GM23338 (cell line): ENCODE results near the gene DPH1. TPM values are rescaled to one million over a fixed set of nuclear protein-coding genes. Genes with fewer than 3 reads are reported as not detected.

ENCODE experiments used
- ATAC-seq: fragments of 200-7000 bp; cut with Tn5 transposase; 3 replicates; pipeline ENCODE4 v1.9.1; 2020
- DNase-seq: peaks from one replicate; pipeline ENCODE4 v3.0.0-alpha.2; 2015; ENCODE audit warnings: low spot score
- H2AFZ ChIP-seq: fragments of 200-600 bp; sonication (generic); 2 replicates; pipeline ENCODE4 v1.8.0; 2016; ENCODE audit warnings: antibody characterized with exemption, mild to moderate bottlenecking, moderate library complexity
- H3F3A ChIP-seq: fragments of 200-600 bp; sonication (generic); replicated peaks from 2 replicates; pipeline ENCODE4 v1.8.0; 2017; ENCODE audit warnings: antibody characterized with exemption, mixed run types, low read depth
- H3K27ac ChIP-seq: fragments of 200-600 bp; sonication (generic); 2 replicates; pipeline ENCODE4 v1.6.1; 2016; ENCODE audit warnings: low read depth
- H3K27me3 ChIP-seq: fragments of 200-600 bp; sonication (generic); 2 replicates; pipeline ENCODE4 v1.8.0; 2016; ENCODE audit warnings: mild to moderate bottlenecking, mixed run types, moderate library complexity; ENCODE audit not compliant: insufficient read depth
- H3K36me3 ChIP-seq: fragments of 200-600 bp; sonication (generic); 2 replicates; pipeline ENCODE4 v1.8.0; 2016; ENCODE audit warnings: mild to moderate bottlenecking; ENCODE audit not compliant: insufficient read depth
- H3K4me1 ChIP-seq: fragments of 200-600 bp; sonication (generic); 2 replicates; pipeline ENCODE4 v1.8.0; 2016; ENCODE audit warnings: mild to moderate bottlenecking, moderate library complexity; ENCODE audit not compliant: insufficient read depth
- H3K4me2 ChIP-seq: fragments of 200-600 bp; sonication (generic); 2 replicates; pipeline ENCODE4 v1.7.1; 2017; ENCODE audit warnings: mixed run types
- H3K4me3 ChIP-seq: fragments of 200-600 bp; sonication (generic); 2 replicates; pipeline ENCODE4 v1.6.1; 2016; ENCODE audit warnings: mixed run types
- H3K79me2 ChIP-seq: fragments of 200-600 bp; sonication (generic); replicated peaks from 2 replicates; pipeline ENCODE4 v1.8.0; 2017; ENCODE audit warnings: mild to moderate bottlenecking; ENCODE audit not compliant: insufficient read depth
- H3K9me2 ChIP-seq: fragments of 200-600 bp; sonication (generic); 2 replicates; pipeline ENCODE4 v1.8.0; 2017; ENCODE audit not compliant: insufficient read depth
- H4K20me1 ChIP-seq: fragments of 200-600 bp; sonication (generic); replicated peaks from 2 replicates; pipeline ENCODE4 v1.8.0; 2017; ENCODE audit warnings: mild to moderate bottlenecking; ENCODE audit not compliant: insufficient read depth
- H3K27ac Mint-ChIP-seq: 2 replicates; pipeline ENCODE4 v1.8.0; 2020; ENCODE audit warnings: inconsistent platforms, mild to moderate bottlenecking, moderate library complexity, mixed read lengths
- H3K27me3 Mint-ChIP-seq: 3 replicates; pipeline ENCODE4 v1.8.0; 2022; ENCODE audit warnings: low read depth, mild to moderate bottlenecking, moderate library complexity, mixed read lengths, inconsistent platforms; ENCODE audit not compliant: insufficient read depth, poor library complexity
- H3K36me3 Mint-ChIP-seq: 3 replicates; pipeline ENCODE4 v1.8.0; 2021; ENCODE audit warnings: low read depth, mild to moderate bottlenecking, inconsistent platforms, moderate library complexity, mixed read lengths
- H3K4me1 Mint-ChIP-seq: 3 replicates; pipeline ENCODE4 v1.8.0; 2020; ENCODE audit warnings: mild to moderate bottlenecking, inconsistent platforms, mixed read lengths
- H3K4me3 Mint-ChIP-seq: 3 replicates; pipeline ENCODE4 v1.8.0; 2021; ENCODE audit warnings: moderate library complexity, mild to moderate bottlenecking, inconsistent platforms, mixed read lengths
- H3K9me3 Mint-ChIP-seq: 3 replicates; pipeline ENCODE4 v1.8.0; 2020; ENCODE audit warnings: moderate library complexity, mild to moderate bottlenecking, inconsistent platforms, mixed read lengths
- JUNB ChIP-seq: IDR thresholded peaks from one replicate; pipeline ENCODE4 v1.6.1; 2016; ENCODE audit warnings: antibody characterized with exemption; ENCODE audit not compliant: unreplicated experiment
- NANOG ChIP-seq: IDR thresholded peaks from 2 replicates; pipeline ENCODE4 v1.6.1; 2016; ENCODE audit warnings: antibody characterized with exemption, borderline replicate concordance
- POLR2AphosphoS5 ChIP-seq: IDR thresholded peaks from 2 replicates; pipeline ENCODE4 v1.6.1; 2016; ENCODE audit warnings: antibody characterized with exemption, low read depth
- STAT1 ChIP-seq: IDR thresholded peaks from one replicate; pipeline ENCODE4 v1.6.1; 2016; ENCODE audit warnings: antibody characterized with exemption; ENCODE audit not compliant: unreplicated experiment
- polyA plus RNA-seq: library from polyadenylated mRNA; unstranded; fragments of >200 nt; fragmentation: Nextera tagmentation; extraction: Ambion mirVana; gene quantifications from 2 replicates; pipeline ENCODE4 v1.2.1, GENCODE V29; 2016
- total RNA-seq: library from RNA; depleted of rRNA; stranded (reverse); fragments of >200 nt; shearing (Covaris generic); gene quantifications from 2 replicates; pipeline ENCODE4 v1.2.3, GENCODE V29; 2014
- TF ChIP-seq, protein P1 (sequence below): fragments of 250-450 bp; sonication (Bioruptor Pico); IDR thresholded peaks from 2 replicates; pipeline ENCODE4 v1.5.0; 2020; ENCODE audit warnings: mild to moderate bottlenecking, moderate library complexity
- TF ChIP-seq, protein P2 (sequence below): IDR thresholded peaks from one replicate; pipeline ENCODE4 v1.6.1; 2018; ENCODE audit warnings: antibody characterized with exemption; ENCODE audit not compliant: unreplicated experiment

DPH1 gene
- total and polyA plus RNA-seq, 2 experiments from 2014 or later: 11.8 to 28.2 TPM

DNA sequence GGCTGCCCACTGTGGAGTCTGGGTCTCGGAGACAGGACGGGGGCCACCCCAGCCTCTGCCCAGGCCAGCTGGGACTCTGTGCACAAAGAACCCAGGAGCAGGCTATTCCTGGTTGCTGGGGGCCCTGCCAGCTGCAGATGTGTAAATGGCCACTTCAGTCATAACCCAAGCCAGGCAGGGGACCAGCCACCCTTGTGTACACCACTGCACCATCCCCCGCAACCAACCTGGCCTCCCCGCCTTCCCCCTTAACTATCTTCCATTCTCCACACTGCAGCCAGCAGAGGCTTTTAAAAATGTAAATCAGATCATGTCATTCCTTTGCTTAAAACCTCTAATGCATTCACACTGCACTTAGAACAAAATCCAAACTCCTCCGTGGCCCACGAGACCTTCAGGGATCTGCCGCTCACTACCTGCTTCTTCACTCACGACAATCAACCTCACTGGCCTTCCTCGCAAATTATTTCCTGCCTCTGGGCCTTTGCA is 33.1 kb upstream of the DPH1 start:
- Histone ChIP-seq H4K20me1 (no peaks in the 10 kb centered on the region), H3K27ac (no peak overlapping the region), H3F3A (no peaks in the 10 kb centered on the region), H3K27me3 (peaks cover 33% of the 10 kb centered on the region), H2AFZ (peak overlapping the region; percentile 72; the same call in 1 of the 2 replicates), H3K36me3 (no peaks in the 10 kb centered on the region), H3K4me3 (no peak overlapping the region), H3K9me2 (no peaks in the 10 kb centered on the region), H3K4me2 (0 out of 2 replicates have a peak overlapping the region, but pooled peaks have one; percentile 78), H3K79me2 (no peaks in the 10 kb centered on the region), H3K4me1 (peaks cover 14% of the 10 kb centered on the region; the same call in 1 of the 2 replicates)
- ATAC-seq (no peak), DNase-seq (no peak)
- Mint-ChIP-seq H3K36me3 (no peaks in the 10 kb centered on the region), H3K27me3 (peaks cover 34% of the 10 kb centered on the region), H3K4me1 (peaks cover 31% of the 10 kb centered on the region), H3K27ac (no peak overlapping the region), H3K9me3 (no peaks in the 10 kb centered on the region), H3K4me3 (peak overlapping the region; percentile 41)
- TF ChIP-seq POLR2AphosphoS5: no peak
- TF ChIP-seq, protein P1, sequence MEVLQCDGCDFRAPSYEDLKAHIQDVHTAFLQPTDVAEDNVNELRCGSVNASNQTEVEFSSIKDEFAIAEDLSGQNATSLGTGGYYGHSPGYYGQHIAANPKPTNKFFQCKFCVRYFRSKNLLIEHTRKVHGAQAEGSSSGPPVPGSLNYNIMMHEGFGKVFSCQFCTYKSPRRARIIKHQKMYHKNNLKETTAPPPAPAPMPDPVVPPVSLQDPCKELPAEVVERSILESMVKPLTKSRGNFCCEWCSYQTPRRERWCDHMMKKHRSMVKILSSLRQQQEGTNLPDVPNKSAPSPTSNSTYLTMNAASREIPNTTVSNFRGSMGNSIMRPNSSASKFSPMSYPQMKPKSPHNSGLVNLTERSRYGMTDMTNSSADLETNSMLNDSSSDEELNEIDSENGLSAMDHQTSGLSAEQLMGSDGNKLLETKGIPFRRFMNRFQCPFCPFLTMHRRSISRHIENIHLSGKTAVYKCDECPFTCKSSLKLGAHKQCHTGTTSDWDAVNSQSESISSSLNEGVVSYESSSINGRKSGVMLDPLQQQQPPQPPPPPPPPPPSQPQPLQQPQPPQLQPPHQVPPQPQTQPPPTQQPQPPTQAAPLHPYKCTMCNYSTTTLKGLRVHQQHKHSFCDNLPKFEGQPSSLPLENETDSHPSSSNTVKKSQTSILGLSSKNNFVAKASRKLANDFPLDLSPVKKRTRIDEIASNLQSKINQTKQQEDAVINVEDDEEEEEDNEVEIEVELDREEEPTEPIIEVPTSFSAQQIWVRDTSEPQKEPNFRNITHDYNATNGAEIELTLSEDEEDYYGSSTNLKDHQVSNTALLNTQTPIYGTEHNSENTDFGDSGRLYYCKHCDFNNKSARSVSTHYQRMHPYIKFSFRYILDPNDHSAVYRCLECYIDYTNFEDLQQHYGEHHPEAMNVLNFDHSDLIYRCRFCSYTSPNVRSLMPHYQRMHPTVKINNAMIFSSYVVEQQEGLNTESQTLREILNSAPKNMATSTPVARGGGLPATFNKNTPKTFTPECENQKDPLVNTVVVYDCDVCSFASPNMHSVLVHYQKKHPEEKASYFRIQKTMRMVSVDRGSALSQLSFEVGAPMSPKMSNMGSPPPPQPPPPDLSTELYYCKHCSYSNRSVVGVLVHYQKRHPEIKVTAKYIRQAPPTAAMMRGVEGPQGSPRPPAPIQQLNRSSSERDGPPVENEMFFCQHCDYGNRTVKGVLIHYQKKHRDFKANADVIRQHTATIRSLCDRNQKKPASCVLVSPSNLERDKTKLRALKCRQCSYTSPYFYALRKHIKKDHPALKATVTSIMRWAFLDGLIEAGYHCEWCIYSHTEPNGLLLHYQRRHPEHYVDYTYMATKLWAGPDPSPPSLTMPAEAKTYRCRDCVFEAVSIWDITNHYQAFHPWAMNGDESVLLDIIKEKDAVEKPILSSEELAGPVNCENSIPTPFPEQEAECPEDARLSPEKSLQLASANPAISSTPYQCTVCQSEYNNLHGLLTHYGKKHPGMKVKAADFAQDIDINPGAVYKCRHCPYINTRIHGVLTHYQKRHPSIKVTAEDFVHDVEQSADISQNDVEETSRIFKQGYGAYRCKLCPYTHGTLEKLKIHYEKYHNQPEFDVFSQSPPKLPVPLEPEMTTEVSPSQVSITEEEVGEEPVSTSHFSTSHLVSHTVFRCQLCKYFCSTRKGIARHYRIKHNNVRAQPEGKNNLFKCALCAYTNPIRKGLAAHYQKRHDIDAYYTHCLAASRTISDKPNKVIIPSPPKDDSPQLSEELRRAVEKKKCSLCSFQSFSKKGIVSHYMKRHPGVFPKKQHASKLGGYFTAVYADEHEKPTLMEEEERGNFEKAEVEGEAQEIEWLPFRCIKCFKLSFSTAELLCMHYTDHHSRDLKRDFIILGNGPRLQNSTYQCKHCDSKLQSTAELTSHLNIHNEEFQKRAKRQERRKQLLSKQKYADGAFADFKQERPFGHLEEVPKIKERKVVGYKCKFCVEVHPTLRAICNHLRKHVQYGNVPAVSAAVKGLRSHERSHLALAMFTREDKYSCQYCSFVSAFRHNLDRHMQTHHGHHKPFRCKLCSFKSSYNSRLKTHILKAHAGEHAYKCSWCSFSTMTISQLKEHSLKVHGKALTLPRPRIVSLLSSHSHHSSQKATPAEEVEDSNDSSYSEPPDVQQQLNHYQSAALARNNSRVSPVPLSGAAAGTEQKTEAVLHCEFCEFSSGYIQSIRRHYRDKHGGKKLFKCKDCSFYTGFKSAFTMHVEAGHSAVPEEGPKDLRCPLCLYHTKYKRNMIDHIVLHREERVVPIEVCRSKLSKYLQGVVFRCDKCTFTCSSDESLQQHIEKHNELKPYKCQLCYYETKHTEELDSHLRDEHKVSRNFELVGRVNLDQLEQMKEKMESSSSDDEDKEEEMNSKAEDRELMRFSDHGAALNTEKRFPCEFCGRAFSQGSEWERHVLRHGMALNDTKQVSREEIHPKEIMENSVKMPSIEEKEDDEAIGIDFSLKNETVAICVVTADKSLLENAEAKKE: no peak

DNA sequence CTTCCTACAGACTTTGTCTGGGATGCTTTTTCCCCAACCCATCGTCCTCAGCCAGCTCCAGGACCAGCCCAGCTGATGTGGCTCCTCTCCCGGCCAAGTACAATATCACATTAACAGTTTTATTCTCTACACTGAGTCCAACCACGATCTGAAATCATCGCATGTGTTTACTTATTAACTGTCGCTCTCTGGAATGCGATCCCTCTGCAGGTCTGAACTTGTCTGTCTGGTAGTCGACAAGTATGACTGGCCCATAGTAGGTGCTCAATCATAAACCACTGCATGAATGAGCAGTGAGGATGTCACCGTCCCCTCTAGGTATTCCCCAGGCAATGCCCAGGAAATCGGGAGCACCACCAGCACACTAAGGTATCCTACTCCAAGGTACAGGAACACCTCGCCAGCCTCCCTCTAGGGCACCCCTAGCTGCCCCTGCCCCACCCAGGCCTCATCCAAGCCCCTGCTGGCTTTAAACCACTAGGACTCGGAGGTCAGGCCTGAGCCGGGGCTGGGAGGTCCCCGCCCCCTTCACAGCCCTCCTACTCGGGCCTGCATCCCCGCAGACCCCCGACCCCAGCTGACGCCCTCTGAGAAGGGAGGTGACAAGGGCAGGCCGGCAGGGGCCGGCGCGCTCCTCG is 32.5 kb upstream of the DPH1 start:
- Histone ChIP-seq H3K4me3 (peak overlapping the region; percentile 66), H3K36me3 (no peaks in the 10 kb centered on the region), H2AFZ (peak overlapping the region; percentile 72; the same call in 1 of the 2 replicates), H3K4me2 (peak overlapping the region; percentile 78), H3K79me2 (no peaks in the 10 kb centered on the region), H3K27ac (no peak overlapping the region), H3K27me3 (peaks cover 33% of the 10 kb centered on the region), H3F3A (no peaks in the 10 kb centered on the region), H3K9me2 (no peaks in the 10 kb centered on the region), H4K20me1 (no peaks in the 10 kb centered on the region), H3K4me1 (peaks cover 14% of the 10 kb centered on the region; the same call in 1 of the 2 replicates)
- Mint-ChIP-seq H3K36me3 (no peaks in the 10 kb centered on the region), H3K4me3 (peak overlapping the region; percentile 41), H3K27ac (no peak overlapping the region), H3K4me1 (peaks cover 31% of the 10 kb centered on the region), H3K27me3 (peaks cover 32% of the 10 kb centered on the region), H3K9me3 (no peaks in the 10 kb centered on the region)
- ATAC-seq: peak; percentile 54
- DNase-seq: peak; percentile 63
- TF ChIP-seq JUNB (no peak), STAT1 (no peak), NANOG (no peak)
- TF ChIP-seq, protein P2, sequence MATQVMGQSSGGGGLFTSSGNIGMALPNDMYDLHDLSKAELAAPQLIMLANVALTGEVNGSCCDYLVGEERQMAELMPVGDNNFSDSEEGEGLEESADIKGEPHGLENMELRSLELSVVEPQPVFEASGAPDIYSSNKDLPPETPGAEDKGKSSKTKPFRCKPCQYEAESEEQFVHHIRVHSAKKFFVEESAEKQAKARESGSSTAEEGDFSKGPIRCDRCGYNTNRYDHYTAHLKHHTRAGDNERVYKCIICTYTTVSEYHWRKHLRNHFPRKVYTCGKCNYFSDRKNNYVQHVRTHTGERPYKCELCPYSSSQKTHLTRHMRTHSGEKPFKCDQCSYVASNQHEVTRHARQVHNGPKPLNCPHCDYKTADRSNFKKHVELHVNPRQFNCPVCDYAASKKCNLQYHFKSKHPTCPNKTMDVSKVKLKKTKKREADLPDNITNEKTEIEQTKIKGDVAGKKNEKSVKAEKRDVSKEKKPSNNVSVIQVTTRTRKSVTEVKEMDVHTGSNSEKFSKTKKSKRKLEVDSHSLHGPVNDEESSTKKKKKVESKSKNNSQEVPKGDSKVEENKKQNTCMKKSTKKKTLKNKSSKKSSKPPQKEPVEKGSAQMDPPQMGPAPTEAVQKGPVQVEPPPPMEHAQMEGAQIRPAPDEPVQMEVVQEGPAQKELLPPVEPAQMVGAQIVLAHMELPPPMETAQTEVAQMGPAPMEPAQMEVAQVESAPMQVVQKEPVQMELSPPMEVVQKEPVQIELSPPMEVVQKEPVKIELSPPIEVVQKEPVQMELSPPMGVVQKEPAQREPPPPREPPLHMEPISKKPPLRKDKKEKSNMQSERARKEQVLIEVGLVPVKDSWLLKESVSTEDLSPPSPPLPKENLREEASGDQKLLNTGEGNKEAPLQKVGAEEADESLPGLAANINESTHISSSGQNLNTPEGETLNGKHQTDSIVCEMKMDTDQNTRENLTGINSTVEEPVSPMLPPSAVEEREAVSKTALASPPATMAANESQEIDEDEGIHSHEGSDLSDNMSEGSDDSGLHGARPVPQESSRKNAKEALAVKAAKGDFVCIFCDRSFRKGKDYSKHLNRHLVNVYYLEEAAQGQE: no peak
